ENCODE data around the gene APBA1.

Gene APBA1

GRCh38 chr9:69499959-69500358 lies 172.2 kb downstream of the APBA1 start:
- Histone ChIP-seq H3K9me3 (no peaks in the 10 kb centered on the region), H3K27me3 (no peaks in the 10 kb centered on the region), H3K36me3 (no peaks in the 10 kb centered on the region), H3K4me3 (no peak overlapping the region), H3K27ac (no peak overlapping the region), H3K4me1 (no peaks in the 10 kb centered on the region)
- TF ChIP-seq CTCF (IDR thresholded peaks at IDR 0.05), result no peak
- no peak for DNase-seq
- intact Hi-C loops (cut with DNase I; ENCODE audit: low total_unique reads), result no loop called here

DNA sequence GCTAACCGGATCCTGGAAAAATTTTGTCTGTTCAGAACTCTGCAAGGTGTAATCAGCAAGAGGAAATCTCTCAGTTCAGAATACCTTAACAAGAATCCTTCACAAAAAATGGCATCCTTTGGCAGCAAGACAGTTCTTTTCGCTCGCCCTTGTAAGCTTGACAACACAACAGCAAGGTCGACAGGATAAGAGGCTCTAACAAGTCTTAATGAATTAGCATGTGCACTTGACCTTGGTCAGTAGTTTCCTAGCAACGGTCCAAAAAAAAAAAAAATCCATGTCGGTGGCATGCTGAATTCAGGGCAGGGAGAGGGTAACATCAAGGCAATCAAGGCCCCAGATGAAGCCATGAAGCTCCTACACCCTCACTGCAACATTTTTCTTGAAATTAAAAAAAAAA lies 172.8 kb downstream of the APBA1 start:
- Histone ChIP-seq H3K4me1 (no peaks in the 10 kb centered on the region), H3K27me3 (no peaks in the 10 kb centered on the region), H3K36me3 (no peaks in the 10 kb centered on the region), H3K4me3 (no peak overlapping the region), H3K27ac (no peak overlapping the region), H3K9me3 (no peaks in the 10 kb centered on the region)
- no peak for TF ChIP-seq CTCF (IDR thresholded peaks at IDR 0.05)
- no peak for DNase-seq
- intact Hi-C loops (cut with DNase I; ENCODE audit: low total_unique reads), result no loop called here

- H3K27ac ChIP-seq, result no peak overlapping the region
- H3K27me3 ChIP-seq, result no peaks in the 10 kb centered on the region
- DNase-seq, result no peak
- no peaks in the 10 kb centered on the region for H3K9me3 ChIP-seq
- no peaks in the 10 kb centered on the region for H3K36me3 ChIP-seq
- H3K4me1 ChIP-seq, result no peaks in the 10 kb centered on the region
- no peak for TF ChIP-seq CTCF (IDR thresholded peaks at IDR 0.05)
- H3K4me3 ChIP-seq, result no peak overlapping the region
- intact Hi-C loops (cut with DNase I; ENCODE audit: low total_unique reads), result no loop called here
Measured at GRCh38 chr9:69498470-69498869, 173.7 kb downstream of the APBA1 start.

DNA sequence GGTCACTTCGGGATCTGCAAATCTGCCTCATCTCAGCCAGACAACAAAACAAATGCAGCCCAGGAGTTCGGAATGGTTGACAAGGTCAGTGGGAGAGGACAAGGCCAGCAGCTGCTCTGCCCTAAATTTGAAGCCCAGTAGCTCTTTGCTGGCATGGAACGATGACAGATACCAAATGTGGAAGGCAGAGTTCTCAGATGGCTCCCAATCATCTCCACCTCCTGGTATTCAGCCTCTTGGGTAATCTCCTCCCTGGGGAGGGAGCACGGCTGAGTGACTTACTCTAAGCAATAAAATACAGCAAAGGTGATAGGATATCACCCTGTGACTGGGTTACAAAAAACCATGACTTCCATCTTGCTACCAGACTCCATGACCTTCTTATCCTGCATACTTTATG lies 174.4 kb downstream of the APBA1 start:
- no peak overlapping the region for H3K27ac ChIP-seq
- H3K4me3 ChIP-seq, result no peak overlapping the region
- intact Hi-C loops (cut with DNase I; ENCODE audit: low total_unique reads), result no loop called here
- no peak for DNase-seq
- no peaks in the 10 kb centered on the region for H3K36me3 ChIP-seq
- no peak for TF ChIP-seq CTCF (IDR thresholded peaks at IDR 0.05)
- no peaks in the 10 kb centered on the region for H3K9me3 ChIP-seq
- no peaks in the 10 kb centered on the region for H3K4me1 ChIP-seq
- no peaks in the 10 kb centered on the region for H3K27me3 ChIP-seq

DNA sequence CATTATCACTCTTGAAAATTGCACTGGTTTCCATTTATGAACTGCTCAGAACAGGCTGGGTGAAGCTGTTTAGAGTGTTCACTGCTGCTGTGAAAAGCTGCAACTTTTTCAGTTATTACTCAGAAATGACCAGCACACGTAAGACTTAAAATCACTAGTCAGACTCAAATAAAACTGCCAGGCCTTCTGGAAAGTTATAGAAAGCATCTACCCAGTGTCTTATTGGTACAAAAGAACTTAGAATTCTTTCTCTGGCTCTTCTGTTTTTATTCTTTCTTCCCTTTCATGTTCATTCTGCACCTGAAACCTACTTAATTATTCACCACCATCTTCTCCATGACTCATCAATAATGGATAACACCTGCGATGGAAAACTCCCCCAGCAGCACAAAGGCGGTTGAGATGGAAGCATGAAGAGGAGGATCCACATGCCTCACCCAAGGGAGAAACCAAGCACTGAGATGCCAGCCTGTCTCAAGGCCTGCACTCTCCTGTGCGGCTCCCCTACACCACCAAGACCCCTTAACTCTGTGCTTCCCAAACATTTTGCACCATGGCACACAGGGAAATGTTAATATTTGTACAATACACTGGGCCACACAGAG lies 175.2 kb downstream of the APBA1 start:
- Histone ChIP-seq H3K4me1 (no peaks in the 10 kb centered on the region), H3K9me3 (no peaks in the 10 kb centered on the region), H3K36me3 (no peaks in the 10 kb centered on the region), H3K27me3 (no peaks in the 10 kb centered on the region), H3K27ac (no peak overlapping the region), H3K4me3 (no peak overlapping the region)
- intact Hi-C loops (cut with DNase I; ENCODE audit: low total_unique reads), result no loop called here
- TF ChIP-seq CTCF (IDR thresholded peaks at IDR 0.05), result no peak
- DNase-seq, result no peak

- H3K36me3 ChIP-seq, result no peaks in the 10 kb centered on the region
- H3K4me3 ChIP-seq, result no peak overlapping the region
- DNase-seq, result no peak
- H3K9me3 ChIP-seq, result no peaks in the 10 kb centered on the region
- intact Hi-C loops (cut with DNase I; ENCODE audit: low total_unique reads), result no loop called here
- TF ChIP-seq CTCF (IDR thresholded peaks at IDR 0.05), result no peak
- H3K27me3 ChIP-seq, result no peaks in the 10 kb centered on the region
- H3K27ac ChIP-seq, result no peak overlapping the region
- H3K4me1 ChIP-seq, result no peaks in the 10 kb centered on the region
Measured at GRCh38 chr9:69495296-69495695, 176.9 kb downstream of the APBA1 start.

Measured in tibial artery (tissue), 4 donors.